ENCODE data around the gene ZNF22.
A peak's percentile ranks its signal among the peaks of the same experiment; 100 is the strongest.

Gene ZNF22

DNA sequence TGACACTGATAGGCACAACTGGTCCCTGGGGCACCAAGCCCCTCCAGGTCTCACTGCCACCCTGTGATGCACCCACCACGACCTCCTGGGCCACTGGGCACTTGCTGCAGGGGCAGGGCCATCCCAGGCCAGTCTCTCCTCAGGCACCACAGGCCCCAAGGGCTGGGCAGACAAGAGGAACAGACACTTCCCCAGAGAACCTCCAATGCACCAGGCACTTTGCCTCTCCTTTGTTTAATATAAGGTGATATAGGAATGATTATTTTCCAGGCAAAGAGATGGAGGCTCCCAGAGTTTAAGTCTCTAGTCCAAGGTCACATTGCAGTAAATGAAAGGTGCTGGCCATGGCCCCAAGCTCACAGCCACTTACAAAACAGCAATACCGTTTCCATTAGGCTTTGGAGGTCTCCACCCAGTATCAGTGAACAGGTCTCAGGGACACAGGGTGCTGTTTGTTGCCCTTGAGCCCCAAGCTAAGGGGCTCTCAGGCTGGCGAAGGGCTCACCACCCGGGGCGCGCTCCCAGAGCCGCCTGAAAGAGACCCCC lies 26.6 kb upstream of the ZNF22 start:
- TF ChIP-seq, protein P1, sequence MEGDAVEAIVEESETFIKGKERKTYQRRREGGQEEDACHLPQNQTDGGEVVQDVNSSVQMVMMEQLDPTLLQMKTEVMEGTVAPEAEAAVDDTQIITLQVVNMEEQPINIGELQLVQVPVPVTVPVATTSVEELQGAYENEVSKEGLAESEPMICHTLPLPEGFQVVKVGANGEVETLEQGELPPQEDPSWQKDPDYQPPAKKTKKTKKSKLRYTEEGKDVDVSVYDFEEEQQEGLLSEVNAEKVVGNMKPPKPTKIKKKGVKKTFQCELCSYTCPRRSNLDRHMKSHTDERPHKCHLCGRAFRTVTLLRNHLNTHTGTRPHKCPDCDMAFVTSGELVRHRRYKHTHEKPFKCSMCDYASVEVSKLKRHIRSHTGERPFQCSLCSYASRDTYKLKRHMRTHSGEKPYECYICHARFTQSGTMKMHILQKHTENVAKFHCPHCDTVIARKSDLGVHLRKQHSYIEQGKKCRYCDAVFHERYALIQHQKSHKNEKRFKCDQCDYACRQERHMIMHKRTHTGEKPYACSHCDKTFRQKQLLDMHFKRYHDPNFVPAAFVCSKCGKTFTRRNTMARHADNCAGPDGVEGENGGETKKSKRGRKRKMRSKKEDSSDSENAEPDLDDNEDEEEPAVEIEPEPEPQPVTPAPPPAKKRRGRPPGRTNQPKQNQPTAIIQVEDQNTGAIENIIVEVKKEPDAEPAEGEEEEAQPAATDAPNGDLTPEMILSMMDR (IDR thresholded peaks at IDR 0.05; ENCODE audit: low read length, missing control alignments), result no peak
- H3K4me3 ChIP-seq (replicated peaks; ENCODE audit: low read depth, low read length), result peak overlapping the region; percentile 42
- DNase-seq (ENCODE audit: low read depth), result no peak

DNA sequence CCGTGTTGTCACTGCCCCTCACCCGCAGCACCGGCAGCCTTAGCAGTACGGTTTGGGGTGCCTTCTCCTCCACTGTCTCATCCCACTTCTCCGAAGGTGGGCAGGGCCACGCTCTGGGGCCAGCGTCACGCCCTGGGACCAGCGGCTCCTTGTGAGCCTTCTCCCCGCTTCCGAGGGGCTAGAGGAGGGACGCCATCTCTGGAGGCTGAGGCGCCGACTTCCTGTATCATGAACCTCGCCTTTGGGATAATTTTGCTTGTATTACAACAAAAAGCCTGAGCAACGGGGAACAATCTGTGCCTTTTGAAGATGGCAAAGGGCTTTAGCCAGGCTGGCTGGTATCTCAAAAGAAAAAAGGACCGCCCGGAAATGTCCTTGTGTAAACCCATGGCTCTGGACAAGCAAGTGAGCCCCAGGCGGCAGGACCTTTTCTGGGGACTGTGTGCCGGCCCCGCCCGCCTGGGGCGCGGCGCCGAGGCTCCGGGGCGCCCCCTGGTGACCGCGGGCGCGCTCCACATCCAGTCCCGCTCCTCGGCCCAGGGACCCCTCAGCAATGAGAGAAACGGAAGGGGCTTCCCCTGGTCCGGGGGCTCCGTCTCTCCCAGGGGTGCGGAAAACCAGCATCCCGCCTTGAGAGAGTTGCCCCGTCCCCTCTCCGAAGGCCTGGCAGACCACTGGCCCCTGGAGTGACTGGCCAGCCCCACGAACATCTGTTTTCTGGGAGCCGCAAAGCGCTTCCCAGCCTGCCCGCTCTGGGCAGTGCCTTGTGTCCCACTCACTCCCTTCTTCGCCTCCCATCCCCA lies 25.9 kb upstream of the ZNF22 start:
- TF ChIP-seq, protein P1 (IDR thresholded peaks at IDR 0.05; ENCODE audit: low read length, missing control alignments), result peak; percentile 34
- H3K4me3 ChIP-seq (replicated peaks; ENCODE audit: low read depth, low read length), result peak overlapping the region; percentile 42
- peak; percentile 57 for DNase-seq (ENCODE audit: low read depth)

DNA sequence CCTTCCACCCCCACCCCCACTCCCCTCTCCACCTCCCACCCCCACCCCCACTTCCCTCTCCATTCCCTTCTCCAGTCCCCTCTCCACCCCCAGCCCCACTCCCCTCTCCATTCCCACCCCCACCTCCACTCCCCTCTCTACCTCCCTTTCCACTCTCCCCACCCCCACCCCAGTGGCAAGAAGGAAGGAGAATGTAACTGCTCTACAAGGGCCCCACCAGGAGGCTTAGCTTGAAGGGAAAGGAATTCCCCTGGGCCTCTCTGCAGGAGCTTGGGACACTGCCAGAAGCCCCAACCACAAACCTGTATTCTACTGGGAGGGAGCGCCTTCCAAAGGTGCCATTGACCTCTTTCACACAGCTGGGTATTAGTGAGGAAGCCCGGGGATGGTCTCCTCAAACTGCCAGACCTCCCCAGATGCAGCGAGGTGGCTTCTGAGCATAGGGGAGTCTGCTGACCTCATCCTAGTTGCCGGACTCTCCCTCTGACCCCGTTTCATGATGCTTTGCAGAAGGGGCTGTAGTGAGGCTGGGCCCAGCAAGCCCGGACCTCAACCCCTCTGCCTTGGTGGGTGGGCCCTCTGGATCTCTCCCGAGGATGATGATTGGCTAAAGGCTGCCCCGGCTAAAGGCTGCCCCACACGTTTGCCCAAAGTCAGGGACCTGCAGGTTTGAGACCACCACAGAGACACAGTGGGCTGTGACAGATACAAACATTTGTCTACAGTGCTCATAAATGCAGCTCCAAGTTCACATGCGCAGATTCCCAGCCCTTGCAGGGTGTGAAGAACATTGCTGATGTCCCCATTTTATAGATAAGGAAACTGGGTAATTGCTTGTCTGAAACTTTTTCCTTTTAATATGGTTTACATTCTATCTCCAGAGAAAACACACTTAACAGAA lies 25.0 kb upstream of the ZNF22 start:
- TF ChIP-seq, protein P1 (IDR thresholded peaks at IDR 0.05; ENCODE audit: low read length, missing control alignments), result no peak
- H3K4me3 ChIP-seq (replicated peaks; ENCODE audit: low read depth, low read length), result peak overlapping the region; percentile 62
- peak; percentile 82 for DNase-seq (ENCODE audit: low read depth)

DNA sequence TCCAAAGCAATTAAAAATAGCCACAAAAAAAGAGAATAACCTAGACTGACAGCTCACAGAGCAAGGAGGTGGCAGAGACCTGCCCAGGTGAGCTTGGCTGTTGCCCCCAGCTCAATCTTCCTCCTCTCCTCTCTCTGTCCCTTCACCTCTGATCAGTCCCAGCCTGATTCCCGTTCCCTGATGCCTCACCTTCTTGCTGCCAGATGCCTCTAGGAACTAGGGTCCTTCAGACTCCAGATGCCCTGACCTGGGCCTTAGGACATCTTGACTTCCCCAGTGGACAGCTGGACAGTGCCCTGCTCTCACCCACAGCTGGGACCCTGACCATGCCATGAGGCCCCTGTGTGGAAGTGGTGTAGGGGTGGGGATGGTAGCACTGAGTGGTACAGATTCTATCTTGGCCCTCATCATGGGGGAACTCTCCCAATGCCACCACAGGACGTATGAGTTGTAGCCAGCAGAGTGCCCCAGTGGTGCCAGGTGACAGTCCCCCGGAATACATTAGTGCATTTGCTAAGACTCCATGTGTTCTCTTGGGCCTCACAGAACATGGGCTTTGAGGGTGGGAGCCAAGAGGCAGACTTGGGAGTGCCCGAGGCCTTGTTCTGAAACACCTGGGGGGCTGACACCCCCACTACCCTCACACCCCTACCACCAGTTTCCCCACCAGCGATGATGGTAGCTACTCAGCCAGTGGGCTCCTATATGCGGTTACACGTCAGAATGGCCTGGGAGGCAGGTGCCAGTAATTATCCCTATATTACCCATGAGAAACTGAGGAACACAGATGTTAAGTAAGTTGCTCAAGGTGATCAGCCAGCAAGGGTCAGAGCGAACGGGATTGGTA lies 24.1 kb upstream of the ZNF22 start:
- peak; percentile 42 for DNase-seq (ENCODE audit: low read depth)
- TF ChIP-seq, protein P1 (IDR thresholded peaks at IDR 0.05; ENCODE audit: low read length, missing control alignments), result no peak
- peak overlapping the region; percentile 62 for H3K4me3 ChIP-seq (replicated peaks; ENCODE audit: low read depth, low read length)

DNA sequence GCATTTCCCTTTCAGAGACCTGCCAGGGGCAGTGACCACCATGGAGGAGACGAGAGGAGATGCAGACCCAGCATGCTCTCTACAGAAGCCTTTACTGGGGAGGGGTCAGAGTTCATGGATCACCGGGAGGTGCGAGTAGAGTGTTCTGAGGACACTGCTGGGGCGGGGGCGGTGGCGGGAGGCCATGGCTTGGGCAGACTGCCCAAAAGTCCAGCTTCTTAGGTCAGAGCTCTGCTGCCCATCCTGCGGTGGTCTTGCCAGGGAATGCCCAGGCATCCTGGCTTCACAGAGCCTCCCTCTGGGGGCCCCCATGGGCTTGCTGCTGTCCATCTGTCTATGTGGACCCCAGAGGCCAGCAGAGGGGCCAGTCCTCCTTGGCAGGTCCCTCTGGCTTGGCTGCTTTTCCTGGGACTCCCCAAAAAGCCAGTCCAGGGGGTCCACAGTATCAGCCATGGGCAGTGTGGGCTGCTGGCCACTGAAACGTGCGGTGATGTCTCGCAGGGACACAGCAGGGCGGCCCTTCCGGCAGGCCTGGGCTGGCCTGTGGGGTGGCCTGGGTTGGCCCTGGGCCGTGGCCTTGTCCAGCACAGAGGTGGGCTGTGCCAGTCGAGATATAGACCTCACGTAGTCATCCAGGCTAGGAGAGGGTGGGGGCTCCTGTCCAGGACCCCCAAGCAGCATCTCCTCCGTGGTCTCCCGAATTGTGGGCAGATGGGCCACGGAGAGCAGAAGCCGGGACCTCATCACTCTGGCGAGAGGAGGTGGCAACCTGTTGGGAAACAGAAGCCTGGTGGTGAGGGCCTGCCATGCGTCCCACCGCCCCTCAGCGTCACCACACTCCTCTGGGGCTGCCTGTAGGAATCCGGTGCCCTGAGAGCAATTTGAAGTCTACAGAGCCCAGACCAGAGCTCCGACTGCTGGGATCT lies 23.2 kb upstream of the ZNF22 start:
- H3K4me3 ChIP-seq (replicated peaks; ENCODE audit: low read depth, low read length), result peak overlapping the region; percentile 62
- DNase-seq (ENCODE audit: low read depth), result peak; percentile 24
- TF ChIP-seq, protein P1 (IDR thresholded peaks at IDR 0.05; ENCODE audit: low read length, missing control alignments), result no peak
